GM12878 (cell line): ENCODE results near the gene CDC25C. TPM values are rescaled to one million over a fixed set of nuclear protein-coding genes. Genes with fewer than 3 reads are reported as not detected.

Experiments
- ATAC-seq: fragments of 200-7000 bp; cut with Tn5 transposase; 3 replicates; pipeline ENCODE4 v1.9.1; 2020; ENCODE audit warnings: mild to moderate bottlenecking, moderate library complexity
- BruUV-seq: library from RNA; stranded (reverse); fragments of 400-500 nt; replicated peaks from 2 replicates; lab custom pipeline; 2021; lab: Mats Ljungman, UMichigan
- CTCF ChIA-PET: fragments of 300-600 bp; sonication (Branson Sonifier 250); formaldehyde crosslinking; extraction: SDS; loops from one replicate; lab custom pipeline; 2021; ENCODE audit warnings: inconsistent platforms; lab: Yijun Ruan, JAX
- POLR2A ChIA-PET: fragments of 350-600 bp; formaldehyde crosslinking; extraction: SDS; loops from one replicate; lab custom pipeline; 2021; ENCODE audit warnings: inconsistent platforms; lab: Charles Lee
- RAD21 ChIA-PET: fragments of 300-600 bp; sonication (Branson Sonifier 250); formaldehyde crosslinking; loops from one replicate; lab custom pipeline; 2023; ENCODE audit warnings: antibody characterized with exemption; ENCODE audit not compliant: unreplicated experiment; lab: Charles Lee
- SMC1A ChIA-PET: fragments of 300-600 bp; sonication (Branson Sonifier 250); formaldehyde crosslinking; loops from one replicate; lab custom pipeline; 2023; ENCODE audit not compliant: unreplicated experiment, uncharacterized antibody; lab: Charles Lee
- DNase-seq: peaks from one replicate; pipeline ENCODE4 v3.0.0-alpha.2; 2011; ENCODE audit warnings: low read depth, low spot score
- FAIRE-seq: peaks from 3 replicates; lab custom pipeline; 2011; peaks lifted over from hg19 to GRCh38; lab: Jason Lieb, UNC
- H2AFZ ChIP-seq: 2 replicates; pipeline ENCODE4 v1.6.0; 2011; ENCODE audit warnings: low read depth, low read length, control low read depth; ENCODE audit not compliant: control insufficient read depth
- H3K27ac ChIP-seq: 2 replicates; pipeline ENCODE4 v1.5.1; 2011; ENCODE audit warnings: control low read depth; ENCODE audit not compliant: control insufficient read depth, insufficient read depth
- H3K27me3 ChIP-seq, 2 experiments: replicated peaks in 1 of 2; 2 replicates each; pipeline versions ENCODE4 v1.6.0 to v1.6.1; 2011; ENCODE audit warnings: low read length in 1 of 2; ENCODE audit not compliant: control insufficient read depth in 2 of 2, insufficient read depth in 2 of 2
- H3K36me3 ChIP-seq, 2 experiments: 2 replicates each; pipeline ENCODE4 v1.5.1; 2011; ENCODE audit warnings: low read length in 1 of 2; ENCODE audit not compliant: control insufficient read depth in 2 of 2, insufficient read depth in 2 of 2
- H3K4me1 ChIP-seq: 2 replicates; pipeline ENCODE4 v1.6.1; 2011; ENCODE audit warnings: mild to moderate bottlenecking, low read length, moderate library complexity, mixed read lengths; ENCODE audit not compliant: control insufficient read depth, insufficient read depth
- H3K4me2 ChIP-seq: 2 replicates; pipeline ENCODE4 v1.6.0; 2011; ENCODE audit warnings: control low read depth; ENCODE audit not compliant: control insufficient read depth, insufficient read depth
- H3K4me3 ChIP-seq: fragments of 200-600 bp; sonication (generic); 2 replicates; pipeline ENCODE4 v1.5.1; 2016
- H3K79me2 ChIP-seq: 2 replicates; pipeline ENCODE4 v1.6.0; 2011; ENCODE audit warnings: low read length; ENCODE audit not compliant: control insufficient read depth, insufficient read depth
- H3K9ac ChIP-seq: 2 replicates; pipeline ENCODE4 v1.8.0; 2011; ENCODE audit warnings: low read length, control low read depth, mixed read lengths; ENCODE audit not compliant: control insufficient read depth, insufficient read depth
- H3K9me3 ChIP-seq: replicated peaks from 3 replicates; pipeline ENCODE4 v1.5.1; 2011; ENCODE audit warnings: mild to moderate bottlenecking, low read length; ENCODE audit not compliant: control insufficient read depth, insufficient read depth
- H4K20me1 ChIP-seq: 2 replicates; pipeline ENCODE4 v1.6.0; 2011; ENCODE audit not compliant: control insufficient read depth, insufficient read depth
- FOS ChIP-seq: IDR thresholded peaks from 3 replicates; pipeline ENCODE4 v1.6.1; 2011; ENCODE audit warnings: borderline replicate concordance; ENCODE audit not compliant: insufficient read length; ENCODE audit errors: extremely low read depth
- IKZF2 ChIP-seq, 2 experiments: fragments of 450-650 bp; IDR thresholded peaks; 2 replicates each; pipeline ENCODE4 v1.6.1; 2017; ENCODE audit warnings: mild to moderate bottlenecking in 2 of 2, moderate library complexity in 2 of 2
- MEF2A ChIP-seq: IDR thresholded peaks from 2 replicates; pipeline ENCODE4 v1.6.1; 2011; ENCODE audit warnings: low read depth, mild to moderate bottlenecking, low read length, moderate library complexity; ENCODE audit not compliant: insufficient read depth
- MYB ChIP-seq: fragments of 150-350 bp; IDR thresholded peaks from 2 replicates; pipeline ENCODE4 v1.6.1; 2014; ENCODE audit warnings: mild to moderate bottlenecking, low read depth, low read length, borderline replicate concordance
- NFYB ChIP-seq: IDR thresholded peaks from 2 replicates; pipeline ENCODE4 v1.6.1; 2011; ENCODE audit warnings: low read depth, mild to moderate bottlenecking, low read length, improper control_type of control experiment, moderate library complexity; ENCODE audit not compliant: insufficient read depth
- POLR2AphosphoS2 ChIP-seq: IDR thresholded peaks from 2 replicates; pipeline ENCODE4 v1.6.1; 2011; ENCODE audit warnings: low read depth, mild to moderate bottlenecking, low read length, improper control_type of control experiment, moderate library complexity
- SREBF2 ChIP-seq: IDR thresholded peaks from 2 replicates; pipeline ENCODE4 v1.6.1; 2012; ENCODE audit warnings: mild to moderate bottlenecking, low read length
- ZSCAN29 ChIP-seq: fragments of 450-650 bp; IDR thresholded peaks from 2 replicates; pipeline ENCODE4 v1.6.1; 2017; ENCODE audit warnings: mild to moderate bottlenecking, moderate library complexity
- WGBS: methylation state at CpG from one replicate; pipeline ENCODE4 v1.1.6; 2016; ENCODE audit warnings: low lambda C conversion rate; ENCODE audit not compliant: insufficient replicate concordance, insufficient coverage; ENCODE audit errors: missing lambda C conversion rate; 5-methylcytosine and 5-hydroxymethylcytosine counted together
- in situ Hi-C: fragments of 300-500 bp; cut with MboI; formaldehyde crosslinking; loops from 9 replicates; pipeline ENCODE4 v1.14.3; 2018; ENCODE audit warnings: mixed read lengths
- intact Hi-C: fragments of 100-400 bp; cut with micrococcal nuclease; formaldehyde crosslinking; loops from one replicate; pipeline ENCODE4 v1.14.2; 2022; ENCODE audit not compliant: unreplicated experiment
- polyA plus RNA-seq, 11 experiments: library from polyadenylated mRNA; depleted of rRNA in 4 of 11; unstranded in 6 of 11; stranded (reverse) in 5 of 11; fragments of >200 nt; fragmentation: Nextera tagmentation in 4 of 11; fragmentation: Illumina TruSeq in 1 of 11; extraction: Ambion mirVana in 4 of 11; extraction: Trizol in 1 of 11; gene quantifications; 1 replicate in 1 of 11; 2 replicates in 10 of 11; pipeline versions ENCODE4 v1.2.1 to v1.2.3, GENCODE V29; 2011 to 2016; ENCODE audit warnings: inconsistent platforms in 2 of 11, missing spikeins in 2 of 11, low read depth in 1 of 11
- total RNA-seq, 4 experiments: library from RNA; depleted of rRNA in 3 of 4; stranded (reverse); fragments of >200 nt in 3 of 4; fragmentation: Illumina TruSeq in 1 of 4; extraction: Trizol in 1 of 4; gene quantifications; 2 replicates each; pipeline versions ENCODE4 v1.2.1 to v1.2.3, GENCODE V29; 2013 to 2021
- TF ChIP-seq, protein P1 (sequence below): fragments of 450-650 bp; conservative IDR thresholded peaks from 2 replicates; pipeline ENCODE4 v1.6.1; 2017; ENCODE audit warnings: mild to moderate bottlenecking, moderate library complexity
- TF ChIP-seq, protein P2 (sequence below): fragments of 450-650 bp; formaldehyde crosslinking; IDR thresholded peaks from 2 replicates; pipeline ENCODE4 v1.4.0; 2022; ENCODE audit warnings: mild to moderate bottlenecking, moderate library complexity
- TF ChIP-seq, protein P3 (sequence below): fragments of 450-650 bp; IDR thresholded peaks from 2 replicates; pipeline ENCODE4 v1.6.1; 2017; ENCODE audit warnings: mild to moderate bottlenecking, moderate library complexity

CDC25C gene
- total and polyA plus RNA-seq, 10 of the 15 experiments (the other 5 are each of a cell fraction or from before 2014, with no cell fraction given) = 9.2 to 30.7 (median 14.9) TPM

DNA sequence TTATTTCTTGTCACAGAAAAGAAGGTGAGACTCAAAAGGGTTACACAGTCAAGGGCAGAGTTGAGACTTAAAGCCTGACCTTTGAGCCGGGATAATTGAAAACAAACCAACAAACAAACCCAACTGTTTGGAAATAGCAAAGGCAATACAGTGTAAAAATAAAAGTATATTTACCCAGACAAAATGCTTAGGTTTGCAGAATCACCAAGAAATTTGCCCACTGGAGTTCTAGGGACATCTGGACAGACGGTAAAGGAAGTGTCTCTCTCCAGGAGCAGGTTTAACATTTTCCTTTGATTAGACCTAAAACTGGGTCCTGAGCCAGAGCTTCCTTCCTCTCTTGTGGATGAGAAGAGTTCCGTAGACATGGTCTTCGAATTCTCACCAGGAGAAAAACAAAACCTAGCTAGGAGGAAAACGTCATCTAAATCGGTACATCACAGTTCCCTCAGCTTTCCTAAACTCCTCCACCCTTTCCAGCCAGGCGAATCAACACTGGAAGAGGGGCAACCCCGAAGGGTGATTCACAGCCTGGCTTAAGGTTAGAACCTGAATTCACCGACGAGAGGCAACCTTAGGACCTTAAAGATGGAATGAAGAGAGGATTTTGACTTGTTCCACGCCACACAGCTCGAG, 673 bp downstream of the CDC25C start:
- ChIA-PET CTCF (interaction anchor here (1.3 to 6.7 kb wide), 6 partner anchors 14 to 173 kb away, joined by 3 to 86 read pairs (median 4); partner anchors contain the start of genes CDC23 and KDM3B), POLR2A (interaction anchor here (1.0 to 2.7 kb wide), 6 partner anchors 8 to 118 kb away, joined by 3 to 33 read pairs (median 5); partner anchors contain the start of genes CDC23 and KDM3B), RAD21 (interaction anchor here (0.9 to 2.0 kb wide), 5 partner anchors 23 to 212 kb away, joined by 3 to 14 read pairs (median 5); partner anchors contain the start of genes CDC23, ETF1, KDM3B and KIF20A), SMC1A (interaction anchor here (0.8 to 2.9 kb wide), 3 partner anchors 21 to 153 kb away, joined by 3 to 17 read pairs (median 5); partner anchors contain the start of gene KDM3B)
- peak; percentile 7 for FAIRE-seq
- Histone ChIP-seq H2AFZ (peak overlapping the region; percentile 70), H3K4me1 (no peaks in the 10 kb centered on the region; the same call in 1 of the 2 replicates), H3K27me3 (no peaks in the 10 kb centered on the region), H4K20me1 (no peaks in the 10 kb centered on the region), H3K4me3 (peak overlapping the region; percentile 95), H3K27ac (peak overlapping the region; percentile 43), H3K36me3 (no peaks in the 10 kb centered on the region), H3K4me2 (peak overlapping the region; percentile 75), H3K9me3 (no peaks in the 10 kb centered on the region), H3K79me2 (peaks cover 6% of the 10 kb centered on the region), H3K9ac (peak overlapping the region; percentile 69)
- in situ Hi-C loops = no loop called here
- intact Hi-C loops = no loop called here
- 4% methylated on average over 12 of the region's 12 CpGs for WGBS
- no peak for ATAC-seq
- BruUV-seq = TSS peak; percentile 77
- no peak for DNase-seq
- TF ChIP-seq FOS = no peak
- TF ChIP-seq, protein P1, sequence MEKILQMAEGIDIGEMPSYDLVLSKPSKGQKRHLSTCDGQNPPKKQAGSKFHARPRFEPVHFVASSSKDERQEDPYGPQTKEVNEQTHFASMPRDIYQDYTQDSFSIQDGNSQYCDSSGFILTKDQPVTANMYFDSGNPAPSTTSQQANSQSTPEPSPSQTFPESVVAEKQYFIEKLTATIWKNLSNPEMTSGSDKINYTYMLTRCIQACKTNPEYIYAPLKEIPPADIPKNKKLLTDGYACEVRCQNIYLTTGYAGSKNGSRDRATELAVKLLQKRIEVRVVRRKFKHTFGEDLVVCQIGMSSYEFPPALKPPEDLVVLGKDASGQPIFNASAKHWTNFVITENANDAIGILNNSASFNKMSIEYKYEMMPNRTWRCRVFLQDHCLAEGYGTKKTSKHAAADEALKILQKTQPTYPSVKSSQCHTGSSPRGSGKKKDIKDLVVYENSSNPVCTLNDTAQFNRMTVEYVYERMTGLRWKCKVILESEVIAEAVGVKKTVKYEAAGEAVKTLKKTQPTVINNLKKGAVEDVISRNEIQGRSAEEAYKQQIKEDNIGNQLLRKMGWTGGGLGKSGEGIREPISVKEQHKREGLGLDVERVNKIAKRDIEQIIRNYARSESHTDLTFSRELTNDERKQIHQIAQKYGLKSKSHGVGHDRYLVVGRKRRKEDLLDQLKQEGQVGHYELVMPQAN = no peak
- TF ChIP-seq POLR2AphosphoS2 = no peak
- no peak for TF ChIP-seq MEF2A
- no peak for TF ChIP-seq IKZF2 (IDR thresholded peaks at IDR 0.05)
- no peak for TF ChIP-seq ZSCAN29
- TF ChIP-seq, protein P2, sequence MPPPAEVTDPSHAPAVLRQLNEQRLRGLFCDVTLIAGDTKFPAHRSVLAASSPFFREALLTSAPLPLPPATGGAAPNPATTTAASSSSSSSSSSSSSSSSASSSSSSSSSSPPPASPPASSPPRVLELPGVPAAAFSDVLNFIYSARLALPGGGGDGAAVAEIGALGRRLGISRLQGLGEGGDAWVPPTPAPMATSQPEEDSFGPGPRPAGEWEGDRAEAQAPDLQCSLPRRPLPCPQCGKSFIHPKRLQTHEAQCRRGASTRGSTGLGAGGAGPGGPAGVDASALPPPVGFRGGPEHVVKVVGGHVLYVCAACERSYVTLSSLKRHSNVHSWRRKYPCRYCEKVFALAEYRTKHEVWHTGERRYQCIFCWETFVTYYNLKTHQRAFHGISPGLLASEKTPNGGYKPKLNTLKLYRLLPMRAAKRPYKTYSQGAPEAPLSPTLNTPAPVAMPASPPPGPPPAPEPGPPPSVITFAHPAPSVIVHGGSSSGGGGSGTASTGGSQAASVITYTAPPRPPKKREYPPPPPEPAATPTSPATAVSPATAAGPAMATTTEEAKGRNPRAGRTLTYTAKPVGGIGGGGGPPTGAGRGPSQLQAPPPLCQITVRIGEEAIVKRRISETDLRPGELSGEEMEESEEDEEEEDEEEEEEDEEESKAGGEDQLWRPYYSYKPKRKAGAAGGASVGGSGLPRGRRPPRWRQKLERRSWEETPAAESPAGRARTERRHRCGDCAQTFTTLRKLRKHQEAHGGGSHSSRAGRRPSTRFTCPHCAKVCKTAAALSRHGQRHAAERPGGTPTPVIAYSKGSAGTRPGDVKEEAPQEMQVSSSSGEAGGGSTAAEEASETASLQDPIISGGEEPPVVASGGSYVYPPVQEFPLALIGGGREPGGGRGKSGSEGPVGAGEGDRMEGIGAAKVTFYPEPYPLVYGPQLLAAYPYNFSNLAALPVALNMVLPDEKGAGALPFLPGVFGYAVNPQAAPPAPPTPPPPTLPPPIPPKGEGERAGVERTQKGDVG = no peak
- TF ChIP-seq NFYB = no peak
- TF ChIP-seq, protein P3, sequence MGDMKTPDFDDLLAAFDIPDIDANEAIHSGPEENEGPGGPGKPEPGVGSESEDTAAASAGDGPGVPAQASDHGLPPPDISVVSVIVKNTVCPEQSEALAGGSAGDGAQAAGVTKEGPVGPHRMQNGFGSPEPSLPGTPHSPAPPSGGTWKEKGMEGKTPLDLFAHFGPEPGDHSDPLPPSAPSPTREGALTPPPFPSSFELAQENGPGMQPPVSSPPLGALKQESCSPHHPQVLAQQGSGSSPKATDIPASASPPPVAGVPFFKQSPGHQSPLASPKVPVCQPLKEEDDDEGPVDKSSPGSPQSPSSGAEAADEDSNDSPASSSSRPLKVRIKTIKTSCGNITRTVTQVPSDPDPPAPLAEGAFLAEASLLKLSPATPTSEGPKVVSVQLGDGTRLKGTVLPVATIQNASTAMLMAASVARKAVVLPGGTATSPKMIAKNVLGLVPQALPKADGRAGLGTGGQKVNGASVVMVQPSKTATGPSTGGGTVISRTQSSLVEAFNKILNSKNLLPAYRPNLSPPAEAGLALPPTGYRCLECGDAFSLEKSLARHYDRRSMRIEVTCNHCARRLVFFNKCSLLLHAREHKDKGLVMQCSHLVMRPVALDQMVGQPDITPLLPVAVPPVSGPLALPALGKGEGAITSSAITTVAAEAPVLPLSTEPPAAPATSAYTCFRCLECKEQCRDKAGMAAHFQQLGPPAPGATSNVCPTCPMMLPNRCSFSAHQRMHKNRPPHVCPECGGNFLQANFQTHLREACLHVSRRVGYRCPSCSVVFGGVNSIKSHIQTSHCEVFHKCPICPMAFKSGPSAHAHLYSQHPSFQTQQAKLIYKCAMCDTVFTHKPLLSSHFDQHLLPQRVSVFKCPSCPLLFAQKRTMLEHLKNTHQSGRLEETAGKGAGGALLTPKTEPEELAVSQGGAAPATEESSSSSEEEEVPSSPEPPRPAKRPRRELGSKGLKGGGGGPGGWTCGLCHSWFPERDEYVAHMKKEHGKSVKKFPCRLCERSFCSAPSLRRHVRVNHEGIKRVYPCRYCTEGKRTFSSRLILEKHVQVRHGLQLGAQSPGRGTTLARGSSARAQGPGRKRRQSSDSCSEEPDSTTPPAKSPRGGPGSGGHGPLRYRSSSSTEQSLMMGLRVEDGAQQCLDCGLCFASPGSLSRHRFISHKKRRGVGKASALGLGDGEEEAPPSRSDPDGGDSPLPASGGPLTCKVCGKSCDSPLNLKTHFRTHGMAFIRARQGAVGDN = no peak
- TF ChIP-seq SREBF2 = no peak
- no peak for TF ChIP-seq MYB
